GM21723 (cell line): ENCODE data around the gene APC2.
"Not testable (repeated sequence)": the region's sequence is repeated elsewhere in the genome, so short reads cannot be mapped to it uniquely, and the experiment has no call there.

ENCODE experiments used
- ATAC-seq: cut with Tn5 transposase; IDR thresholded peaks from one replicate; pipeline ENCODE4 v1.9.1; 2021; ENCODE audit warnings: mild to moderate bottlenecking, moderate library complexity; ENCODE audit not compliant: unreplicated experiment

Gene APC2

DNA sequence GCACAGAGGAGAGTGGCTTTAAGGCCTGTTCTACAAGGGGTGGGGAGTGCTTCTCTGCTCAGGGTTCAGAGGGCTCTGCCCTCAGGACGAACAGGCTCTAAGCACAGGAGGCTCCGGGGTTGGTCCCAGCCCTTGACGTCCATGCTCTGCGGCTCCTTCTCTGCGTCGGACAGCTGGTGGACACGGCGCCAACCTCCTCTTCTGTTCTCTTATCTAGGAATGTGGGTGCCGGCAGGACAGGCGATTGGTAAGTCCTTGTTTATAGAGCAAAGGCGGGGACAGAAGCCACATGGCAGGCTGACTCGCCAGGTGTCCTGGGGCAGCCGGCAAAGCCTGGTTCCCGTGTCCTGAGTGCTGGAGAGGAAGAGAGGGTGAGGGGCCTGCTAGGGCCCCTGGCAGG, 20.2 kb upstream of the APC2 start:
- no peak for ATAC-seq

DNA sequence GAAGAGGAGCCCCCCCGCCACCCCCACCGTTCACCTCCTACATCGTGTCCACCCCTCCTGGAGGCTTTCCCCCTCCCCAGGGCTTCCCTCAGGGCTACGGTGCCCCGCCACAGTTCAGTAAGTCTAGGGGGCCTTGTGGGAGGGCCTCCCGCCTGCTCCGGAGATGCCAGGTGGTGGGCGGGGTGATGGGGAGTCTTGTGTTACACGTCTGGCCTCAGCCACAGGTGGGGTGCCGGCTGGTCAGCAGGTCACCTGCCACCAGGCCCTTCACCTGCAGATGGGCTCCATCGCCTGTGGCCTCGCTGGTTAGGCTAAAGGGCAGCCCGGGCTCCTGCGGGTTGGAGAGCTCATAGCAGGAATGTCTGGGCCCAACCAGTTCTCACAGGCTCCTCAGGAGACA, 19.7 kb upstream of the APC2 start:
- no peak for ATAC-seq

DNA sequence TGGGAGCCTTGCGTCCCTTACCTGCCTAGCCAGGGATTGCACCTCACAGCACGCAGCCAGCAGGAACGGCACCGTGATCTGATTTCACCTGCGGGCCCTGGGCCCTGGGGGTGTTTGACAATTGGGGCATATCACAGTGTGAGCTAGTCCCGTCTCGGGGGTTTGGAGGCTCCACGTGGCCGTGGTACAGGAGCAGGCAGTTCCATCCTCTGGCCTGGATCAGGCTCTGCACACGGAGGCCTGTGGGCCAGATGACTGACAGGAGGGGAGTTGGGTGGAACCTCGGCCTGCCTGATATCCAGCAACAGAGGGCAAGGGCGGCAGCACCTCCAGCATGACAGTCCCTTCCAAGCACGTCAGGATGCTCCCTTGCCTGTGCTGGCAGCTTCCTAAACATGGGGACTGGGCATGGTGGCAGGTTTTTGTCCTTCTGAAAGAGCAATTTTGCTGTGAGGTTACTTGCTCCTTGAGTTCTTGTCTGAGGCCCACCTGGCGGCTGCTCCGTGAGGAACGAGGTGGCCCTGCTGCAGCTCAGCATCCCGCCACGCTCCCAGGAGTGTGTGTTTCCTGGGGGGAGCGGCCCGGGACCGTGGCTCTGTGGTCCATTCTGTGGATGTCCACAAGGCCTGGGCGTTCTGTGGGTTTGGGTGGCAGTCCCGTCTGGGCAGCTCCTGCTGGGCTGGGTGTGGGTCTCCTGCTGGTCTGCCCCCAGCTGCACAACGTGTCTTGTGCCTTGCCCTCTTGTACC, 18.0 kb upstream of the APC2 start:
- no peak for ATAC-seq

DNA sequence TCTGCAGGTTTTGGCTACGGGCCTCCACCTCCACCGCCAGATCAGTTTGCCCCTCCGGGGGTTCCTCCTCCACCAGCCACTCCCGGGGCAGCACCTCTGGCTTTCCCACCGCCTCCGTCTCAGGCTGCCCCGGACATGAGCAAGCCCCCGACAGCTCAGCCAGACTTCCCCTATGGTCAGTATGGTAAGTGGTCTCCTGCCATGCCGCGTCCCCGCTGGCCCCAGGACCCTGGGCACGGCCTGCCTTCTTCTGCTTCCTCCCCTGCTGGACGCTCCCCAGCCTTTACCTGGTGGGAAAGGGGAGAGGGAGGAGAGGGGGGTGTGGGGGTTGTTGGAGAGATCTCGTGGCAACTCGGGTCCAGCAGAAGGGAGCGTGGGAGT, 17.4 kb upstream of the APC2 start:
- no peak for ATAC-seq

DNA sequence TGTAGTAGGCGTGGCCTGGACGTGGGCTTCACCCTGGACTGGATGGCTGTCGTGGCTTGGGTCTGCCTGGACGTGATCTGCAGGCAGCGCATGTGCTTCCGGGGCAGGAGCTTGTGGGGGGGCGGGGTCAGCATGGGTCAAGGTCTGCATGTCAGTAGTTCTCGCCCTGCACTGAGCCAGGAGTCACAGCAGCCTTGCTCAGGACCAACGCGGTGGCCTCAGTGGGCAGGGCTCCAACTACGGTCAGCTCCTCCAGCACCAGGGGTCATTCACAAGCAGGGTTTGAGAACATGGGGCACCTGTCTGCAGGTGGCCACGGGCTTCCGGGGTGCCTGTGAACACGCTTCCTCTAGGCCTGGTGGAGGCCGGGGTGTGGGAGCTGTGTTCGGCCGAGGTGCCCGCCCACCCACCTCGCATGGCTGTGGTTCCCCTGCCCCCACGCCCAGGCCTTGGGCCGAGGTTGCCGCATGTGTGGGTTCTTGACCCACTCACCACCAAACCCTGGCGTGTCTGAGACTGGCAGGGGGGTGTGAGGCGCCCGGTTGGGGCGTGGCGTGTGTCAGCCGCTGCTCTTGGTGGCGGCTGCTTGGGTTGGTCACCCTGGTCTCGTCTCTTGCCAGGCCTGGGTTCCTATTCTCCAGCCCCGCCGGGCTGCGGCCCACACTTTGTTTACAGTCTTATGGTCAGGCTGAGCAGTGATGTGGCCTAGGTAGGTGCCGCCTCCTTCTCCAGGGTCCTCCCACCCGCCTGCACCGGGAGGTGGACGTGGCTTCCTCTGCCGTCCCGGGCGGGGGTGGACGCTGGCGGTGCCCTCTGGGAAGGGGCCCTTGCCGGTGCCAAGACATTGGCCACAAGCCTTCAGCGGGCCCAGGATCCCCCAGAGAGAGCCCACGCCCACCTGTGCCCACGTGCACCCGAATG, 16.5 kb upstream of the APC2 start:
- no peak for ATAC-seq

DNA sequence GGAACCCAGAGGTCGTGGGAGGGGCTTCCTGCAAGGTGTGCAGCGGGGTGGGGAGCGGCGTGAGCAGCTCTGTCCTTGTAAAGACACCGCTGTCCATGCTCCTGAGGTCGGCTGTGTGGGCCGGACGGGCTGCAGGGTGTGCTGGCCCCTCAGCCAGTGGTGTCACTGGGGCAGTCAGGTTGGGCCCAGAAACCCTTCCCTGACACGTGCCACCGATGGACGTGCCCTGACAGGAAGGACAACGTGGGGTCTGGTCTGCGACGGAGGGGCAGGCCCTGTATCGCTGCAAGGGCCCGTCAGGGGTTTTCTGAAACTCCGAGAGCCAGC, 15.9 kb upstream of the APC2 start:
- ATAC-seq: no peak

DNA sequence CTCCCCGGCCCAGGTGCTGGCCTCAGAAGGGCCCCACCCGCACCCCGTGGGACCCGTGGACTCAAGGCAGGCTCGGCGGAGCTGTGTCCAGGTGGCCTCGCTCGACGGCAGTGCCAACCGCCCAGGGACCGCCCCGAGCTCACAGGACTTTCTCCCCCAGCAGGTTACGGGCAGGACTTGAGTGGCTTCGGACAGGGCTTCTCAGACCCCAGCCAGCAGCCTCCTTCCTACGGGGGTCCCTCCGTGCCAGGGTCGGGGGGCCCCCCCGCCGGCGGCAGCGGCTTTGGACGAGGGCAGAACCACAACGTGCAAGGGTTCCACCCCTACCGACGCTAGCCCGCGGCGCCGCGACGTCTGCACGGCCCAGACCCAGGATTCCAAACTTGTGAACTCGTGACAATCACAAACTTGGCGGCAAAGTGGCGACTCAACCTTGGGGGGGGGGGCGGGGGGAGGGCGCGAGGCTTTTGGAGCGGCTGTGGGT, 15.3 kb upstream of the APC2 start:
- ATAC-seq: no peak

DNA sequence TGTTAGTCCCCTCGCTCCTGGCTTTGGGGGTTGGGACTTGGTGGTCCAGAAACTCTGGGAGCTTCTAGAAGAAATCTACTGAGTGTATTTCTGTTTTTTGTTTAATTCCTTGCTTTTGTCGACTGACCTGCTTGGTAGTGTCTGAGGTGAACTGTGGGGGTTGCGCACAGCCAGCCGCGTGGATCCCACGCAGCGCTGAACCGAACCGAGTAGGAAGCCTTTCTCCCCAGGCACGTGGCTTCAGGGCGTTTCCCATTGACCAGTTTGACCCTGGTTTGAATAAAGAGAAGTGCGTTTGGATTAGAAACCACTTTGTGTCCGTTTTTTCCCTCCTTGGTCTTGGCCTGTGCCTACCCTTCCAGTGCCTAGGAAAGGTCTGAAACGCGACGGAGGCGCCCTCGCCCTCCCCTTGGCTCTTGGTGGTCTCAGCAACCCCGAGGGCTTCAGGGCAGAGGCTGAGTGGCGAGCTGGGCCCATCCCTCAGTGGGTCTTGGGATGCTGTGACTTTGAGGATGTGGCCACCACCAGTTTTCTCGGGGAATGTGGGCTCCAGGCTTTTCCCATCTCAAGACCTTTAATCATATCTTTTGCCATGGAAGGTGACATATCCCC, 14.4 kb upstream of the APC2 start:
- ATAC-seq: no peak

DNA sequence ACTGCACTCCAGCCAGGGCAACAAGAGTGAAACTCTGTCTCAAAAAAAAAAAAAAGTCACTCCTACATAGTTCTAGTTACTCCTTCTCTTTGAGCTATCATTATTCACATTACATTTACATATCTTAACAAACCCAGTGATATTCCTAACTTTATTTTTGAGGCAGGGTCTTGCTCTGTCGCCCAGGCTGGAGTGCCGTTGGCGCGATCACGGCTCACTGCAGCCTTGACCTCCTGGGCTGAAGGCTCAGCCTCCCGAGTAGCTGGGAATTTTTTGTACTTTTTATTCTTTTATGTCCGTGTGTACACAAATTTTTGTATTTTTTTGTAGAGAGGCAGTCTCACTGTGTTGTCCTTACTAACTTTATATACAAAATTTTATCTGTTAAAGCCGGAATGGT, 12.3 kb upstream of the APC2 start:
- no peak for ATAC-seq

DNA sequence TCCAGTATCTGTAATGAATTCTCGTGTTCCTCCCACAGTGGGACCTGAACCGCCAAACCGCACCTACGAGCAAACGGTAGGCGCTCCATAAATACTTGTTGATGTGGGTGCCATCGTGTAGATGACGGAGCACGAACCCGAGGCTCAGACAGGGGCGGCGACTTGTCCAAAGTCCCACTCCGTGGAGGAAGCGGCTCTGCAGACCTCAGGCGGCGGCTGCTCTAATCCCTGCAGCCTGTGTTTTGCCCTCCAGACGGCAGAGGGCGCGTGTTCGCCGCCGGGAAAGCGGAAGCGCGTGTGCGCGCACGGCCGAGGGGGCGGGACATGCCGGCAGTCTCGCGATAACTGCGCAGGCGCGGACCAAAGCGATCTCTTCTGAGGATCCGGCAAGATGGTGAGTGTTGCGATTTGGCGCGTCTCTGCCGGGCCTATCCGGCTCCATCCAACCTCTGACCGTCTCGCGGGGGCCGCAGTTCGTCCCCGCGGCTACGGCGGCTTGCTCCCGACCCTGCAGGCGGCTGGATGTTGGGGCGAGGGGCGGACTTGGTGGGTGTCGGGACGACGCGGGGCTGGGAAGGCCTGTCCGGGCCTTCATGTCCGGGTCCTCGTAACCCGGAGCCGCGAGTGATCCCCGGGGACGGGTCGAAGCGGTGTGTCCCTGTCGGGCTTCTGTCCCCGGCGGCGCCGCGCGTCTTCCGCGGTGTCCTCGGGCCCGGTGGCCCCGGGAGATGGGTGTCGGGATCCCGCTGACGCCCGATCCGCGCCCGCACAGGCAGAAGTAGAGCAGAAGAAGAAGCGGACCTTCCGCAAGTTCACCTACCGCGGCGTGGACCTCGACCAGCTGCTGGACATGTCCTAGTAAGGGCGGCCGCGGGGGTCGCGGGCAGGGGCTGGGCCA, 11.6 kb upstream of the APC2 start, which contains the start of gene RPS15:
RPS15 (plus strand) TSS at position 362 of the 898 bp plus-strand sequence; CDS start at position 392, 30 bp downstream.
- peak; percentile 79 for ATAC-seq

DNA sequence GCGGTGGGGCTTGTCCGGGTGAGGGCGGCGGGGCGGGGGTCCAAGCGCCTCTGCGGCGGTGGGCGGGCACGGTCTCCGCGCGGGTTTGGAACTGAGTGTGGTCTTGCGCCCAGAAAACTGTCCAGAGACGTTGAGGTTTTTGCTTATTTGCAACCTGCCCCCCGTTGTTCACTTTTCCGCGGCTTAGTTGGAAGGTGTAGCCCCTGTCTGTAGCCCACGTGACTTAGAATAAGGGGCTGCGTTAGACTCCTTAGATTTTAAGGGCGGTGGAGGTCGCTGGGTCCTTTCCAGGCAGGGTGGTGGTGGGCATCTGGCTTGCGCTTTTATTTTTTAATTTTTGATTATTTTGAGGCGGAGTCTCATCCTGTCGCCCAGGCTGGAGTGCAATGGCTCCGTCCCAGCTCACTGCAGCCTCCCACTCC, 11.0 kb upstream of the APC2 start:
- ATAC-seq: no peak

DNA sequence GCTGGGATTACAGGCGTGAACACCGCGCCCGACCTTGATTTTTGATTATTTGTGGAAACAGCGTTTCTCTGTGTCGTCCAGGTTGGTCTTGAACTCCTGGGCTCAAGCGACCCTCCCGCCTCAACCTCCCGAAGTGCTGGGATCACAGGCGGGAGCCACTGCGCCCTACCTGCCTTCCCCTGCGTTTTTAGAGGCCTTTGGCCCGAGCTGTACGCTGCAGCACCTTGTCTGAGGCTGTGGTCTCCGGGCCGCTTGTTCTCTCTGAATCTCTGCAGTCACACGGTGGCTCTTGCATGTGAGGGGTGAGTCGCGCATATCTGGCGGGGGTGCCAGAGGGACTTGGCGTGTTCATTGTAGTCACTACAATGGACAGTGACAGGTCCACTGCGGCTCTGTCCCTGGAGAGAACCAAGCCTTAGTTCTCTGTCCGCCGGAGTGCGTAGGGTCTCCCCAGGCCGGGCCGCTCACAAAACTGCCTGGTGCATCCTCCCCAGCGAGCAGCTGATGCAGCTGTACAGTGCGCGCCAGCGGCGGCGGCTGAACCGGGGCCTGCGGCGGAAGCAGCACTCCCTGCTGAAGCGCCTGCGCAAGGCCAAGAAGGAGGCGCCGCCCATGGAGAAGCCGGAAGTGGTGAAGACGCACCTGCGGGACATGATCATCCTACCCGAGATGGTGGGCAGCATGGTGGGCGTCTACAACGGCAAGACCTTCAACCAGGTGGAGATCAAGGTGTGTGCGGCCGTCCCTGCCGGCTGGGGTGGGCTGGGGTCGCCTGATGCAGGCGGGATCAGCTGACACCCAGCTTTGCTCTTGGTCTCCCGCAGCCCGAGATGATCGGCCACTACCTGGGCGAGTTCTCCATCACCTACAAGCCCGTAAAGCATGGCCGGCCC, 10.2 kb upstream of the APC2 start:
- ATAC-seq: not testable (repeated sequence)

DNA sequence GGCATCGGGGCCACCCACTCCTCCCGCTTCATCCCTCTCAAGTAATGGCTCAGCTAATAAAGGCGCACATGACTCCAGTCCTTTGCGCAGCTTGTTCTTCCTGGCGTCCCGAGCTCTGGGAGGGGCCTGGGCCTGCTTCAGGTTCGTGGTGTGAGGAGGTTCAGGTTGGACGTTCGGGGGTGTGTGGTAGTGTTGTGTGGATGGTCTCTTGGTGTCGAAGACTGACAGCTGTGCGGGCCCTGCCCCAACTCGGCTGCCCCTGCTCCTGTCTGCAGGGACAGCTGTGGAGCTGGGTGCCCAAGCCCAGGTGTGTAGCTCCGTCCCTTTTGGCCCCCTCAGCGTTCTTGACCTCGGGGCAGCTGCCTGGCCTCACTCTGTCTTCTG, 9.5 kb upstream of the APC2 start:
- no peak for ATAC-seq

DNA sequence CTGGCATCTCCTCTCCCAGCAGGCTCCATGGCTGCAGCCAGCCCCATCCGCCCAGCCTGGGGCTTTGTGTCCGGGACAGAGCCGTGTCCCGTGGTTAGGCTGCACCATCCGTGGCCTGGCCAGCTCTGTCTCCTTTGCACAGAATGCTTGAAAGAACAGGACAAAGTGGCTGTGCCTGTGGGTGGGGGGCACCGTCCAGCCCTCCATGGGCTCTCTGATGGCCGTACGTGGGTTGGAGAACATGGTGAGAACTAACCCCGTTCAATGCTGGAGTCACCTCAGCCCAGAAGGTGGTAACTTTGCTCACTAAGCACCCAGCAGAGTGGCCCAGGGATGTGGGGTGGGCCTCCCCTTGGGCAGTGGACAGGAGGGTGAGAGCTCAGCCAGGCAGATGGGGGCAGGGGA, 8.9 kb upstream of the APC2 start:
- ATAC-seq: no peak

DNA sequence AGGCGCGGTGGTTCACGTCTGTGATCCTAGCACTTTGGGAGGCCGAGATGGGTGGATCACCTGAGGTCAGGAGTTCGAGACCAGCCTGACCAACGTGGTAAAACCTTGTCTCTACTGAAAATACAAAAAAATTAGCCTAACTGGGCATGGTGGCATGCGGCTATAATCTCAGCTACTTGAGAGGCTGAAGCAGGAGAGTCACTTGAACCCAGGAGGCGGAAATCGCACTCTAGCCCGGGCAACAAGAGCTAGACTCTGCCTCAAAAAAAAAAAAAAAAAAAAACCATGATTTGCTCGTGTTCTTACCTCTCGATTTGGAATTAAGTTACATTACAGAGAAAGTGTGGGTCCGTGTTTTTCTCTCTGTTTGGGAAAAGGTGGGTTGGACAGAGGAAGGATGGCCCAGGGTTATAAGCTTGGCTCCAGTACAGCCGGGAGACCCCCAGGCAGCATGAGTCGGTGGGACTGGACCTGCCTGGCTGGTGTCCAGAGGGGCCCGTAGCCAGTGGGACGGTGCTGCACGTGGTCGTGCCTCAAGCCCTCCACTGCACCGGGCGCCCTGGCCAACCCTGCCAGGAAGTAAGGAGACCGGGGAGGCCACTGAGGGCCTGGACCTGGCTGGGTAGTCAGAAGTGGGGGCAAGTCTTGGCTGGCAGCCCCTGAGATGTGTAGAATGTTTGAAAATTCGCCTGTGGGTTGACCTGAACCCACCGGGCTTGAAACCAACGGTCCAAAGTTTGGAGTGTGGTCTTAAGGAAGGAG, 8.1 kb upstream of the APC2 start:
- no peak for ATAC-seq

DNA sequence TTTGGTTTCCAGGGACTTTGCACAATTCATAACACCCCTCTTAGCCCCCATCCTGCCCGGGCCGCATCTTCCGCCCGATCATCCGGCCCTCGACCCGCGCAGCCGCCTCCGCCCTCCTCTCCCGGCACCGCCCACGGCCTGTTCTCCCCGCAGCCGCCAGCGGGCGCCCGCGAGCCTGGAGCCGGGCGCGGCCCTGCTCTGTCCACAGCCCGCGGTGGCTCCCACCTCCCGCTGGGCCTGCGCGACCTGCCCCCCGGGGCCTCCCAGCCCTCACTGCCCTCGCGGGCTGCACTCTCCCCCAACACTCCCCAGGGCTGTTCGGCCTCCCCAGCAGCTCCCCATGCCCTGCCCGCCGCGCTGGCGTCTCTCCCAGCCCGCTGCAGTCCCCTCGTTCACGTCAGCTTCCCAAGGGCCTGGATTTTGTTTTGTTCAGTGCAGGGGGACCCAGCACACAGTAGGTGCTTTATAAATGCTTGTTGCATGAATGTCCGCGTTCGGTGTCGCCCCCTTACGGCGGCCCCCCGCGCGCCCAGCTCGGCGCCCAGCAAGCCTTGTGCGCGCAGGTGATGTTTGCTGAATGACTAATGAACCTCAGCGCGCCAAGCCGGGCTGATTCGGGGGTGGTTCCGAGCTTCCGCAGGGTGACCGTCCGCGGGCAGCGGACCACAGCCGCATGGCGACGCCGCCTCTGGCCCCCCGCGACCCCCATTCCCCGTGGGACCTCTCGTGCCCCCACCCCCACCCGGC, 4.6 kb upstream of the APC2 start:
- peak; percentile 71 for ATAC-seq

DNA sequence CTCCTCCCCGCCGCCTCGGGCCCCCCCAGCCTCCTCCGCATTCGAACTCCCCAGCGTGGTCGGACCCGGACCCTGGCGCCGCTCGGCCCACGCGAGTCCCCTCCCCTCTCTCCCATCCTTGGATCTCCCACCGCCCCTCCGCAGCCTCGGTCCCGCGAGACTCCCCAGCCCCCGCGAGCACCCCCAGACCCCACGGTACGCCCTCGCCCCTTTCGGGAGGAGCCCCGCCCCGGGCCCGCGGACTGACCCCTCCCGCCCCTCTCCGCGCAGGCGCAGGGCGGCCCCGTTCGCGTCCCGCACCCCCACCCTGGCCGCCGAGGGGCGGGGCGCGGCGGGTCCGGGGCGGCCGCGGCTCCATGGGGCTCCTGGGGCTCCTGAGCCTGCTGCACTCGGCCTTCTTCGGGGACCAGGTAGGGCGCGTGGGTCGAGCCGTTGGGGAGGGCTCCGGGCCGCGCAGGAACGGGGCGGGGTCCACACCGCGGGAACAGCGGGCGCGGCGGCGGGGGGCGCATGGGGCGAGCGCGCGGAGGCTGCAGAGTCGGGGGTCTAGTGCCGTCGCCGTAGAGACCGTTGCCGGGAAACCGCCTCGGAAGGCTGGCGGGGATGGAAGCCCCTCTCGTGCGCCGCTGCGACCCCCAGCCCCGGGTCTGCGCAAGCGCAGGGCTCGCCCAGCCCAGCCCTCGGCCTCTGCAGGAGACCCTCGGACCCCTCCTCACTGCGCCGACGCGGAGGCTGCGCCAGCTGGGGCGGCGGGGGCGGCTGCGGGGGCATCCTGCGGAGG, 3.8 kb upstream of the APC2 start:
- ATAC-seq: no peak
